GM12878 (cell line): Measurements from ENCODE around the gene COL24A1. TPM values are rescaled to one million over a fixed set of nuclear protein-coding genes. Genes with fewer than 3 reads are reported as not detected.

Experiments
- ATAC-seq: fragments of 200-7000 bp; cut with Tn5 transposase; 3 replicates; pipeline ENCODE4 v1.9.1; 2020; ENCODE audit warnings: mild to moderate bottlenecking, moderate library complexity
- BruUV-seq: library from RNA; stranded (reverse); fragments of 400-500 nt; replicated peaks from 2 replicates; lab custom pipeline; 2021; lab: Mats Ljungman, UMichigan
- CTCF ChIA-PET: fragments of 300-600 bp; sonication (Branson Sonifier 250); formaldehyde crosslinking; extraction: SDS; loops from one replicate; lab custom pipeline; 2021; ENCODE audit warnings: inconsistent platforms; lab: Yijun Ruan, JAX
- POLR2A ChIA-PET: fragments of 350-600 bp; formaldehyde crosslinking; extraction: SDS; loops from one replicate; lab custom pipeline; 2021; ENCODE audit warnings: inconsistent platforms; lab: Charles Lee
- RAD21 ChIA-PET: fragments of 300-600 bp; sonication (Branson Sonifier 250); formaldehyde crosslinking; loops from one replicate; lab custom pipeline; 2023; ENCODE audit warnings: antibody characterized with exemption; ENCODE audit not compliant: unreplicated experiment; lab: Charles Lee
- SMC1A ChIA-PET: fragments of 300-600 bp; sonication (Branson Sonifier 250); formaldehyde crosslinking; loops from one replicate; lab custom pipeline; 2023; ENCODE audit not compliant: unreplicated experiment, uncharacterized antibody; lab: Charles Lee
- DNase-seq: peaks from one replicate; pipeline ENCODE4 v3.0.0-alpha.2; 2011; ENCODE audit warnings: low read depth, low spot score
- FAIRE-seq: peaks from 3 replicates; lab custom pipeline; 2011; peaks lifted over from hg19 to GRCh38; lab: Jason Lieb, UNC
- H2AFZ ChIP-seq: 2 replicates; pipeline ENCODE4 v1.6.0; 2011; ENCODE audit warnings: low read depth, low read length, control low read depth; ENCODE audit not compliant: control insufficient read depth
- H3K27ac ChIP-seq: 2 replicates; pipeline ENCODE4 v1.5.1; 2011; ENCODE audit warnings: control low read depth; ENCODE audit not compliant: control insufficient read depth, insufficient read depth
- H3K27me3 ChIP-seq, 2 experiments: replicated peaks in 1 of 2; 2 replicates each; pipeline versions ENCODE4 v1.6.0 to v1.6.1; 2011; ENCODE audit warnings: low read length in 1 of 2; ENCODE audit not compliant: control insufficient read depth in 2 of 2, insufficient read depth in 2 of 2
- H3K36me3 ChIP-seq, 2 experiments: 2 replicates each; pipeline ENCODE4 v1.5.1; 2011; ENCODE audit warnings: low read length in 1 of 2; ENCODE audit not compliant: control insufficient read depth in 2 of 2, insufficient read depth in 2 of 2
- H3K4me1 ChIP-seq: 2 replicates; pipeline ENCODE4 v1.6.1; 2011; ENCODE audit warnings: mild to moderate bottlenecking, low read length, moderate library complexity, mixed read lengths; ENCODE audit not compliant: control insufficient read depth, insufficient read depth
- H3K4me2 ChIP-seq: 2 replicates; pipeline ENCODE4 v1.6.0; 2011; ENCODE audit warnings: control low read depth; ENCODE audit not compliant: control insufficient read depth, insufficient read depth
- H3K4me3 ChIP-seq: fragments of 200-600 bp; sonication (generic); 2 replicates; pipeline ENCODE4 v1.5.1; 2016
- H3K79me2 ChIP-seq: 2 replicates; pipeline ENCODE4 v1.6.0; 2011; ENCODE audit warnings: low read length; ENCODE audit not compliant: control insufficient read depth, insufficient read depth
- H3K9ac ChIP-seq: 2 replicates; pipeline ENCODE4 v1.8.0; 2011; ENCODE audit warnings: low read length, control low read depth, mixed read lengths; ENCODE audit not compliant: control insufficient read depth, insufficient read depth
- H3K9me3 ChIP-seq: replicated peaks from 3 replicates; pipeline ENCODE4 v1.5.1; 2011; ENCODE audit warnings: mild to moderate bottlenecking, low read length; ENCODE audit not compliant: control insufficient read depth, insufficient read depth
- H4K20me1 ChIP-seq: 2 replicates; pipeline ENCODE4 v1.6.0; 2011; ENCODE audit not compliant: control insufficient read depth, insufficient read depth
- RBBP5 ChIP-seq: fragments of 200-600 bp; sonication (generic); conservative IDR thresholded peaks from 2 replicates; pipeline ENCODE4 v1.6.1; 2016
- STAT1 ChIP-seq: fragments of 450-650 bp; conservative IDR thresholded peaks from 2 replicates; pipeline ENCODE4 v1.6.1; 2014; ENCODE audit warnings: antibody characterized with exemption, mild to moderate bottlenecking
- WGBS: methylation state at CpG from one replicate; pipeline ENCODE4 v1.1.6; 2016; ENCODE audit warnings: low lambda C conversion rate; ENCODE audit not compliant: insufficient replicate concordance, insufficient coverage; ENCODE audit errors: missing lambda C conversion rate; 5-methylcytosine and 5-hydroxymethylcytosine counted together
- in situ Hi-C: fragments of 300-500 bp; cut with MboI; formaldehyde crosslinking; loops from 9 replicates; pipeline ENCODE4 v1.14.3; 2018; ENCODE audit warnings: mixed read lengths
- intact Hi-C: fragments of 100-400 bp; cut with micrococcal nuclease; formaldehyde crosslinking; loops from one replicate; pipeline ENCODE4 v1.14.2; 2022; ENCODE audit not compliant: unreplicated experiment
- polyA plus RNA-seq, 11 experiments: library from polyadenylated mRNA; depleted of rRNA in 4 of 11; unstranded in 6 of 11; stranded (reverse) in 5 of 11; fragments of >200 nt; fragmentation: Nextera tagmentation in 4 of 11; fragmentation: Illumina TruSeq in 1 of 11; extraction: Ambion mirVana in 4 of 11; extraction: Trizol in 1 of 11; gene quantifications; 1 replicate in 1 of 11; 2 replicates in 10 of 11; pipeline versions ENCODE4 v1.2.1 to v1.2.3, GENCODE V29; 2011 to 2016; ENCODE audit warnings: inconsistent platforms in 2 of 11, missing spikeins in 2 of 11, low read depth in 1 of 11
- small RNA-seq: library from RNA; depleted of rRNA; stranded (forward); fragments of <200 nt; gene quantifications from one replicate; pipeline ENCODE3, GENCODE V24; 2014
- total RNA-seq, 4 experiments: library from RNA; depleted of rRNA in 3 of 4; stranded (reverse); fragments of >200 nt in 3 of 4; fragmentation: Illumina TruSeq in 1 of 4; extraction: Trizol in 1 of 4; gene quantifications; 2 replicates each; pipeline versions ENCODE4 v1.2.1 to v1.2.3, GENCODE V29; 2013 to 2021

Gene COL24A1
- total and polyA plus RNA-seq, 10 of the 15 experiments (the other 5 are each of a cell fraction or from before 2014, with no cell fraction given), result 0.19 to 4.1 (median 2.0) TPM

DNA sequence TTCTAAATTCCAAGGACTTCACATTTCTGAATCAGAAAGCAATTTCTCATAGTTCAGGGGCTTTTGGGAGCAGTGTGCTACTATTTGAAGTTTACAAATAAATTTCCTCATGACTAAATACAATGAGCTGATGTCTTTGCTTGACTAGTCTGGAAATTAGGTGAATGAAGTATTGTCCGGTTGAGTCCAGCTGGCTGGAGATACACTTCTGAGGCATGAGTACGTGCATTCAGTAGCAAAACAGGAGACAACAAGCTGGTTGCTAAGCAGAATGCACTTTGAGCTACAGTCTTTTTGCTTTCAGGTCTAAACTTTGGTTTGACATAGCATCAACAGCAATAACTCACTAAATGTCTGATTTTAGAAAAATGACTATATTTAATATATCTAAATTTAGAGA, 475.5 kb downstream of the COL24A1 start:
- in situ Hi-C loops, result no loop called here
- CTCF ChIA-PET, result interaction anchor here (1.3 to 1.5 kb wide), 2 partner anchors 12 to 24 kb away, joined by 3 to 4 read pairs; no protein-coding TSS in a partner anchor

More for the DNA sequence above, 475.5 kb downstream of the COL24A1 start:
- Histone ChIP-seq H2AFZ (no peak overlapping the region), H3K9me3 (no peaks in the 10 kb centered on the region), H3K4me2 (no peak overlapping the region), H3K36me3 (peaks cover 1 to 12% of the 10 kb centered on the region in 2 experiments; a peak in 3 of 4 replicates), H4K20me1 (no peaks in the 10 kb centered on the region), H3K4me3 (no peak overlapping the region), H3K4me1 (no peaks in the 10 kb centered on the region), H3K27ac (no peak overlapping the region), H3K9ac (no peak overlapping the region), H3K79me2 (no peaks in the 10 kb centered on the region), H3K27me3 (no peaks in the 10 kb centered on the region)
- intact Hi-C loops, result no loop called here
- ATAC-seq, result no peak
- BruUV-seq, result no TSS peak
- ChIA-PET RAD21 (no interaction called here), POLR2A (no interaction called here), SMC1A (interaction anchor here (0.7 kb wide), 2 partner anchors 11 to 19 kb away, joined by 3 read pairs; no protein-coding TSS in a partner anchor)
- FAIRE-seq, result no peak
- TF ChIP-seq STAT1 (no peak), RBBP5 (no peak)
- WGBS, result 97% methylated on average over 2 of the region's 2 CpGs
- DNase-seq, result no peak

Small RNAs within 50 kb of the gene (small RNA-seq; reads per million reads assigned to genes)
- not detected for gene RNA5SP51

Other genes with a start within 250 kb of the COL24A1 start
- gene ODF2L, start 239.6 kb upstream of the COL24A1 start, total RNA-seq (2014; rRNA removed), result 12.2 and 19.9 TPM in 2 replicates
- gene ODF2L, start 239.6 kb upstream of the COL24A1 start, total RNA-seq (2014; rRNA removed; fragmentation: Illumina TruSeq; extraction: Trizol), result 29.5 and 31.2 TPM in 2 replicates
- 16.6 and 17.1 TPM in 2 replicates for gene ODF2L, start 239.6 kb upstream of the COL24A1 start, total RNA-seq (2021)
- 10.4 and 25.3 TPM in 2 replicates for gene ODF2L, start 239.6 kb upstream of the COL24A1 start, polyA plus RNA-seq (2011; rRNA removed)
- gene ODF2L, start 239.6 kb upstream of the COL24A1 start, polyA plus RNA-seq (2014; fragmentation: Illumina TruSeq; extraction: Trizol), result 22.8 and 41.0 TPM in 2 replicates
- 10 to 100 TPM; 20.0 to 25.9 TPM for gene ODF2L, start 239.6 kb upstream of the COL24A1 start, polyA plus RNA-seq (2014; fragmentation: Nextera tagmentation; extraction: Ambion mirVana)
- 13.5 and 13.6 TPM in 2 replicates for gene ODF2L, start 239.6 kb upstream of the COL24A1 start, polyA plus RNA-seq (2014; rRNA removed)
- 10 to 100 TPM; 13.7 to 20.1 TPM for gene ODF2L, start 239.6 kb upstream of the COL24A1 start, polyA plus RNA-seq (2016; fragmentation: Nextera tagmentation; extraction: Ambion mirVana)